H9 (cell line): Measurements from ENCODE around the gene SDHB. TPM values are rescaled to one million over a fixed set of nuclear protein-coding genes. Genes with fewer than 3 reads are reported as not detected.

Source experiments
- DNase-seq: peaks from one replicate; pipeline ENCODE4 v3.0.0-alpha.2; 2017
- H2AFZ ChIP-seq: one replicate; pipeline ENCODE4 v1.6.1; 2013; ENCODE audit warnings: mild to moderate bottlenecking, low read length, control low read depth, moderate library complexity
- H2AK5ac ChIP-seq: 2 replicates; pipeline ENCODE4 v1.6.1; 2013; ENCODE audit warnings: low read length, control low read depth, mixed read lengths; ENCODE audit not compliant: insufficient read length
- H2BK120ac ChIP-seq: one replicate; pipeline ENCODE4 v1.6.1; 2013; ENCODE audit warnings: low read depth, mild to moderate bottlenecking, low read length, control low read depth, inconsistent platforms; ENCODE audit not compliant: poor library complexity, severe bottlenecking
- H2BK12ac ChIP-seq: 2 replicates; pipeline ENCODE4 v1.6.1; 2013; ENCODE audit warnings: low read length, control low read depth, mixed read lengths, low read depth; ENCODE audit not compliant: insufficient read length
- H2BK15ac ChIP-seq: 2 replicates; pipeline ENCODE4 v1.6.1; 2013; ENCODE audit warnings: low read depth, low read length, control low read depth
- H2BK20ac ChIP-seq: one replicate; pipeline ENCODE4 v1.6.1; 2013; ENCODE audit warnings: low read depth, mild to moderate bottlenecking, low read length, control low read depth, inconsistent platforms; ENCODE audit not compliant: poor library complexity, severe bottlenecking
- H2BK5ac ChIP-seq: 2 replicates; pipeline ENCODE4 v1.6.1; 2013; ENCODE audit warnings: low read length, control low read depth, mixed read lengths; ENCODE audit not compliant: insufficient read length
- H3K14ac ChIP-seq: 2 replicates; pipeline ENCODE4 v1.6.1; 2013; ENCODE audit warnings: low read length, control low read depth; ENCODE audit not compliant: insufficient read depth
- H3K18ac ChIP-seq: 2 replicates; pipeline ENCODE4 v1.6.1; 2013; ENCODE audit warnings: low read depth, mild to moderate bottlenecking, mixed read lengths, low read length, control low read depth; ENCODE audit not compliant: insufficient read length
- H3K23ac ChIP-seq: 2 replicates; pipeline ENCODE4 v1.6.1; 2013; ENCODE audit warnings: low read length, control low read depth, mixed read lengths, low read depth; ENCODE audit not compliant: insufficient read length
- H3K23me2 ChIP-seq: 2 replicates; pipeline ENCODE4 v1.6.1; 2013; ENCODE audit warnings: low read depth, mild to moderate bottlenecking, mixed read lengths, low read length, control low read depth; ENCODE audit not compliant: insufficient read length, poor library complexity, severe bottlenecking
- H3K27ac ChIP-seq: 2 replicates; pipeline ENCODE4 v1.5.1; 2013; ENCODE audit warnings: low read length, control low read depth, mixed read lengths, low read depth; ENCODE audit not compliant: insufficient read length
- H3K27me3 ChIP-seq: 2 replicates; pipeline ENCODE4 v1.6.1; 2013; ENCODE audit warnings: low read length, control low read depth, inconsistent platforms; ENCODE audit not compliant: insufficient read depth
- H3K4ac ChIP-seq: 2 replicates; pipeline ENCODE4 v1.6.1; 2013; ENCODE audit warnings: low read depth, mild to moderate bottlenecking, control low read depth, inconsistent platforms, low read length, moderate library complexity
- H3K4me1 ChIP-seq: 2 replicates; pipeline ENCODE4 v1.6.1; 2013; ENCODE audit warnings: low read length, control low read depth, inconsistent platforms; ENCODE audit not compliant: insufficient read depth
- H3K4me2 ChIP-seq: 2 replicates; pipeline ENCODE4 v1.6.1; 2013; ENCODE audit warnings: low read length, control low read depth, mixed read lengths; ENCODE audit not compliant: insufficient read length, insufficient read depth
- H3K56ac ChIP-seq: 2 replicates; pipeline ENCODE4 v1.6.1; 2013; ENCODE audit warnings: low read depth, mild to moderate bottlenecking, mixed read lengths, low read length, control low read depth; ENCODE audit not compliant: insufficient read length
- H3K79me1 ChIP-seq: 2 replicates; pipeline ENCODE4 v1.6.1; 2013; ENCODE audit warnings: low read depth, mild to moderate bottlenecking, moderate library complexity, low read length, control low read depth, inconsistent platforms; ENCODE audit not compliant: insufficient read depth, poor library complexity, severe bottlenecking
- H3K79me2 ChIP-seq: 2 replicates; pipeline ENCODE4 v1.6.1; 2013; ENCODE audit warnings: low read length, control low read depth, inconsistent platforms; ENCODE audit not compliant: insufficient read depth
- H3K9ac ChIP-seq: 2 replicates; pipeline ENCODE4 v1.6.1; 2013; ENCODE audit warnings: low read length, control low read depth, mixed read lengths; ENCODE audit not compliant: insufficient read length; ENCODE audit errors: extremely low read depth
- H3K9me3 ChIP-seq: one replicate; pipeline ENCODE4 v1.6.1; 2013; ENCODE audit warnings: low read depth, low read length, inconsistent platforms; ENCODE audit not compliant: control insufficient read depth
- H3T11ph ChIP-seq: one replicate; pipeline ENCODE4 v1.6.1; 2013; ENCODE audit warnings: mild to moderate bottlenecking, low read length, control low read depth, inconsistent platforms
- H4K20me1 ChIP-seq: one replicate; pipeline ENCODE4 v1.6.1; 2013; ENCODE audit not compliant: control insufficient read depth, insufficient read length, insufficient read depth
- H4K5ac ChIP-seq: 2 replicates; pipeline ENCODE4 v1.6.1; 2013; ENCODE audit warnings: low read depth, mild to moderate bottlenecking, mixed read lengths, low read length, control low read depth; ENCODE audit not compliant: insufficient read length
- H4K8ac ChIP-seq: replicated peaks from 2 replicates; pipeline ENCODE4 v1.6.1; 2013; ENCODE audit warnings: low read length, control low read depth, mixed read lengths, low read depth; ENCODE audit not compliant: insufficient read length
- H4K91ac ChIP-seq: 2 replicates; pipeline ENCODE4 v1.6.1; 2013; ENCODE audit warnings: low read depth, mild to moderate bottlenecking, moderate library complexity, mixed read lengths, low read length, control low read depth; ENCODE audit not compliant: insufficient read length
- H3K27ac Mint-ChIP-seq, 3 experiments: 2 replicates in 2 of 3; 3 replicates in 1 of 3; pipeline ENCODE4 v1.8.0; 2020 to 2021; ENCODE audit warnings: mixed read lengths in 3 of 3, mild to moderate bottlenecking in 1 of 3, moderate library complexity in 1 of 3
- H3K27me3 Mint-ChIP-seq: 2 replicates; pipeline ENCODE4 v1.8.0; 2021; ENCODE audit warnings: low read depth, mild to moderate bottlenecking, moderate library complexity, mixed read lengths
- H3K36me3 Mint-ChIP-seq, 3 experiments: 2 replicates in 2 of 3; 3 replicates in 1 of 3; pipeline ENCODE4 v1.8.0; 2020 to 2021; ENCODE audit warnings: low read depth in 3 of 3, mixed read lengths in 3 of 3; ENCODE audit not compliant: insufficient read depth in 1 of 3
- H3K4me1 Mint-ChIP-seq, 2 experiments: 2 replicates each; pipeline ENCODE4 v1.8.0; 2020; ENCODE audit warnings: mixed read lengths in 2 of 2
- H3K4me3 Mint-ChIP-seq, 2 experiments: 2 replicates in 1 of 2; 3 replicates in 1 of 2; pipeline ENCODE4 v1.8.0; 2020 to 2021; ENCODE audit warnings: mild to moderate bottlenecking in 2 of 2, mixed read lengths in 2 of 2, moderate library complexity in 1 of 2
- H3K9me3 Mint-ChIP-seq, 2 experiments: 2 replicates in 1 of 2; 3 replicates in 1 of 2; pipeline ENCODE4 v1.8.0; 2020; ENCODE audit warnings: mild to moderate bottlenecking in 2 of 2, mixed read lengths in 2 of 2, moderate library complexity in 1 of 2
- CTCF ChIP-seq: fragments of 200-600 bp; sonication (generic); conservative IDR thresholded peaks from 3 replicates; pipeline ENCODE4 v1.8.0; 2021; ENCODE audit warnings: antibody characterized with exemption, mild to moderate bottlenecking
- whole genome bisulfite sequencing: extraction: QIAGEN DNeasy Blood & Tissue Kit; methylation state at CpG from one replicate; pipeline ENCODE4 v1.1.7; 2013; ENCODE audit warnings: missing lambda C conversion rate, low lambda C conversion rate, mixed read lengths; ENCODE audit not compliant: insufficient read length; ENCODE audit errors: extremely low coverage; 5-methylcytosine and 5-hydroxymethylcytosine counted together
- total RNA-seq: library from RNA; stranded (reverse); gene quantifications from 2 replicates; pipeline ENCODE4 v1.2.1, GENCODE V29; 2021

The SDHB gene
- total RNA-seq, 1 experiment from 2014 or later = 77.5 TPM

DNA sequence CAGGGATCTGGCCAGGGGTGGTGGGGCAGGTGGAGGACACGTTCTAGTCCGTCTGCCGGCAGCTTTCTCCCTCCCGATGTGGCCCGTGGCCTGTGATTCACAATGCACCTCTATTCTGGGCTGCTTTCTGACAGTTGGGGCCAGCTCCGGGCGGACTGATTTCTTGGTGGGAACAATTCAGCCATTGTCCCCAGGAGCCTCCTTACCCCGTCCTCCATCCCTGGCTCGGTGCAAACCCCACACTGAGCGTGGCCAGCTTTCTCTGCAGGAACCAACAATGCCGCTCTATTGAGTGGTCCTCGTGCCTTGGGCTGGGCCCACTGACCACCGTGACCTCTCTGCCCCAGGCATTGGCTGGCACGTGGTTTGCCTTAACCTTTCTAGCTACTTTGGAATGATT lies 35.7 kb upstream of the SDHB start:
- no peak overlapping the region for H3K27ac ChIP-seq
- H2BK20ac ChIP-seq = no peak overlapping the region

More for the DNA sequence above, 35.7 kb upstream of the SDHB start:
- Mint-ChIP-seq H3K36me3 (no peaks in the 10 kb centered on the region), H3K27ac (no peak overlapping the region), H3K4me3 (no peak overlapping the region), H3K9me3 (no peaks in the 10 kb centered on the region; a peak in 1 of 5 replicates), H3K4me1 (no peaks in the 10 kb centered on the region; a peak in 2 of 4 replicates), H3K27me3 (peaks cover 4% of the 10 kb centered on the region)
- no peaks in the 10 kb centered on the region for H3K79me2 ChIP-seq
- H4K8ac ChIP-seq = no peak overlapping the region
- H3K27me3 ChIP-seq = no peaks in the 10 kb centered on the region
- no peak overlapping the region for H3K23ac ChIP-seq
- no peak overlapping the region for H3K56ac ChIP-seq
- no peaks in the 10 kb centered on the region for H4K20me1 ChIP-seq
- no peak overlapping the region for H2BK12ac ChIP-seq
- H3K23me2 ChIP-seq = no peaks in the 10 kb centered on the region
- no peak overlapping the region for H2BK15ac ChIP-seq
- no peak overlapping the region for H3K14ac ChIP-seq
- no peak overlapping the region for H3K9ac ChIP-seq
- H2AFZ ChIP-seq = no peak overlapping the region
- no peaks in the 10 kb centered on the region for H3K4me1 ChIP-seq
- H3K4ac ChIP-seq = no peak overlapping the region
- H3K9me3 ChIP-seq = no peaks in the 10 kb centered on the region
- TF ChIP-seq CTCF = no peak
- no peak overlapping the region for H3T11ph ChIP-seq
- no peak overlapping the region for H3K4me2 ChIP-seq
- no peak overlapping the region for H2BK120ac ChIP-seq
- H3K18ac ChIP-seq = no peak overlapping the region
- no peak overlapping the region for H2BK5ac ChIP-seq
- H4K5ac ChIP-seq = no peak overlapping the region
- H3K79me1 ChIP-seq = no peaks in the 10 kb centered on the region
- WGBS = no CpG with 5 or more reads among the region's 14 CpGs
- no peak overlapping the region for H4K91ac ChIP-seq
- DNase-seq = no peak
- H2AK5ac ChIP-seq = no peak overlapping the region
